ENCODE results near the gene DYRK1A. TPM values are rescaled to one million over a fixed set of nuclear protein-coding genes. Genes with fewer than 3 reads are reported as not detected.

DYRK1A gene
- polyA plus RNA-seq, 3 donors = 8.6 to 15.1 (median 13.2) TPM

GRCh38 chr21:37408464-37409193, 42.1 kb downstream of the DYRK1A start:
- WGBS, 3 donors = 96 to 97% (median 97%) methylated on average over 2 of the region's 2 CpGs

GRCh38 chr21:37410639-37411038, 44.1 kb downstream of the DYRK1A start:
- 95 to 96% (median 95%) methylated on average over 9 of the region's 9 CpGs for WGBS, 3 donors
- H3K27ac ChIP-seq (ENCODE audit: low read depth, low read length) = no peak overlapping the region

More at GRCh38 chr21:37408464-37409193, 42.1 kb downstream of the DYRK1A start:
- H3K27ac ChIP-seq (ENCODE audit: low read depth, low read length) = no peak overlapping the region

- 70 to 79% (median 71%) methylated on average over 4 of the region's 4 CpGs for WGBS, 3 donors
- no peak overlapping the region for H3K27ac ChIP-seq (ENCODE audit: low read depth, low read length)
Observed at GRCh38 chr21:37412603-37413360, 46.2 kb downstream of the DYRK1A start.

- WGBS, 3 donors = 74 to 78% (median 76%) methylated on average over 5 of the region's 5 CpGs
- no peak overlapping the region for H3K27ac ChIP-seq (ENCODE audit: low read depth, low read length)
Observed at GRCh38 chr21:37413553-37414291, 47.1 kb downstream of the DYRK1A start.

GRCh38 chr21:37414292-37415253, 48.0 kb downstream of the DYRK1A start:
- WGBS, 3 donors = 76 to 85% (median 85%) methylated on average over 5 of the region's 5 CpGs
- H3K27ac ChIP-seq (ENCODE audit: low read depth, low read length) = no peak overlapping the region

- no peak overlapping the region for H3K27ac ChIP-seq (ENCODE audit: low read depth, low read length)
- WGBS, 3 donors = 29 to 48% (median 41%) methylated on average over 2 of the region's 2 CpGs
Observed at GRCh38 chr21:37415939-37416338, 49.4 kb downstream of the DYRK1A start.

- WGBS, 3 donors = 93 to 100% (median 97%) methylated on average over 2 of the region's 2 CpGs
- H3K27ac ChIP-seq (ENCODE audit: low read depth, low read length) = no peak overlapping the region
Observed at GRCh38 chr21:37416914-37417313, 50.3 kb downstream of the DYRK1A start.

GRCh38 chr21:37419228-37419906, 52.8 kb downstream of the DYRK1A start:
- 88 to 97% (median 90%) methylated on average over 3 of the region's 3 CpGs for WGBS, 3 donors
- no peak overlapping the region for H3K27ac ChIP-seq (ENCODE audit: low read depth, low read length)

GRCh38 chr21:37421306-37421705, 54.7 kb downstream of the DYRK1A start:
- no peak overlapping the region for H3K27ac ChIP-seq (ENCODE audit: low read depth, low read length)
- 92 to 96% (median 95%) methylated on average over 8 of the region's 8 CpGs for WGBS, 3 donors

- 92 to 97% (median 95%) methylated on average over 1 of the region's 1 CpG for WGBS, 3 donors
- H3K27ac ChIP-seq (ENCODE audit: low read depth, low read length) = no peak overlapping the region
Observed at GRCh38 chr21:37422382-37422781, 55.8 kb downstream of the DYRK1A start.

GRCh38 chr21:37423103-37423502, 56.5 kb downstream of the DYRK1A start:
- 47 to 50% (median 48%) methylated on average over 2 of the region's 2 CpGs for WGBS, 3 donors
- no peak overlapping the region for H3K27ac ChIP-seq (ENCODE audit: low read depth, low read length)

- no peak overlapping the region for H3K27ac ChIP-seq (ENCODE audit: low read depth, low read length)
- 27 to 62% (median 55%) methylated on average over 1 of the region's 1 CpG for WGBS, 3 donors
Observed at GRCh38 chr21:37424396-37424795, 57.8 kb downstream of the DYRK1A start.

GRCh38 chr21:37425001-37425400, 58.4 kb downstream of the DYRK1A start:
- no peak overlapping the region for H3K27ac ChIP-seq (ENCODE audit: low read depth, low read length)
- WGBS, 3 donors = 37 to 65% (median 44%) methylated on average over 3 of the region's 3 CpGs

GRCh38 chr21:37425684-37426083, 59.1 kb downstream of the DYRK1A start:
- no peak overlapping the region for H3K27ac ChIP-seq (ENCODE audit: low read depth, low read length)
- 87 to 94% (median 92%) methylated on average over 2 of the region's 2 CpGs for WGBS, 3 donors

- 95 to 96% (median 96%) methylated on average over 6 of the region's 6 CpGs for WGBS, 3 donors
- no peak overlapping the region for H3K27ac ChIP-seq (ENCODE audit: low read depth, low read length)
Observed at GRCh38 chr21:37427221-37427620, 60.6 kb downstream of the DYRK1A start.

- no peak overlapping the region for H3K27ac ChIP-seq (ENCODE audit: low read depth, low read length)
- WGBS, 3 donors = 87 to 94% (median 92%) methylated on average over 7 of the region's 7 CpGs
Observed at GRCh38 chr21:37429356-37429755, 62.8 kb downstream of the DYRK1A start.

GRCh38 chr21:37430184-37430821, 63.7 kb downstream of the DYRK1A start:
- no peak overlapping the region for H3K27ac ChIP-seq (ENCODE audit: low read depth, low read length)

More at GRCh38 chr21:37430184-37430821, 63.7 kb downstream of the DYRK1A start:
- WGBS, 3 donors = 88 to 93% (median 93%) methylated on average over 6 of the region's 6 CpGs

All from adipose tissue (tissue), 3 donors.